Tibial artery (tissue), 4 donors: ENCODE measurements around the gene ZBTB11.
"Not testable (repeated sequence)": the region's sequence is repeated elsewhere in the genome, so short reads cannot be mapped to it uniquely, and the experiment has no call there.

Source experiments
- DNase-seq, 2 donors: peaks; one replicate each; pipeline ENCODE4 v3.0.0-alpha.2; 2019
- H3K27ac ChIP-seq, 2 donors: fragments of 200-600 bp; sonication (generic) in 1 of 2; 1 replicate in 1 of 2; 2 replicates in 1 of 2; pipeline ENCODE4 v1.5.1; 2018 to 2019; ENCODE audit warnings: mild to moderate bottlenecking in 1 of 2
- H3K27me3 ChIP-seq, 2 donors: fragments of 200-600 bp; sonication (generic) in 1 of 2; one replicate each; pipeline versions ENCODE4 v1.5.1 to v1.6.0; 2016 to 2019
- H3K36me3 ChIP-seq, 3 donors: fragments of 200-600 bp; sonication (generic) in 2 of 3; one replicate each; pipeline ENCODE4 v1.5.1; 2016 to 2019; ENCODE audit warnings: mild to moderate bottlenecking in 2 of 3
- H3K4me1 ChIP-seq, 4 donors: fragments of 200-600 bp; sonication (generic) in 2 of 4; 1 replicate in 3 of 4; 2 replicates in 1 of 4; pipeline ENCODE4 v1.5.1; 2016 to 2019
- H3K4me3 ChIP-seq, 2 donors: fragments of 200-600 bp; sonication (generic) in 1 of 2; 1 replicate in 1 of 2; 2 replicates in 1 of 2; pipeline ENCODE4 v1.5.1; 2018 to 2019; ENCODE audit warnings: mild to moderate bottlenecking in 2 of 2
- H3K9me3 ChIP-seq, 3 donors: fragments of 200-600 bp; sonication (generic) in 1 of 3; one replicate each; pipeline ENCODE4 v1.5.1; 2016 to 2019
- CTCF ChIP-seq, 2 experiments: fragments of 200-600 bp in 1 of 2; fragments of 450-650 bp in 1 of 2; IDR thresholded peaks; one replicate each; pipeline ENCODE4 v1.5.1; 2017 to 2019; ENCODE audit warnings: antibody characterized with exemption in 2 of 2, mild to moderate bottlenecking in 1 of 2, moderate library complexity in 1 of 2
- intact Hi-C: fragments of 100-400 bp; cut with DNase I; formaldehyde crosslinking; loops from one replicate; pipeline ENCODE4 v1.15.0; 2023; ENCODE audit warnings: low total_unique reads

Gene ZBTB11

GRCh38 chr3:101703169-101703568 is 26.2 kb upstream of the ZBTB11 start:
- Histone ChIP-seq H3K36me3 (no peaks in the 10 kb centered on the region), H3K4me3 (no peak overlapping the region), H3K27ac (no peak overlapping the region), H3K27me3 (no peaks in the 10 kb centered on the region), H3K4me1 (peaks cover 0 to 3% (median 0%) of the 10 kb centered on the region in 4 donors), H3K9me3 (no peaks in the 10 kb centered on the region)
- no peak for DNase-seq
- TF ChIP-seq CTCF (IDR thresholded peaks at IDR 0.05): no peak
- intact Hi-C loops: no loop called here

GRCh38 chr3:101702726-101703125 is 25.8 kb upstream of the ZBTB11 start:
- Histone ChIP-seq H3K27ac (no peak overlapping the region), H3K4me3 (no peak overlapping the region), H3K9me3 (no peaks in the 10 kb centered on the region), H3K27me3 (no peaks in the 10 kb centered on the region), H3K36me3 (no peaks in the 10 kb centered on the region), H3K4me1 (peaks cover 0 to 3% (median 0%) of the 10 kb centered on the region in 4 donors)
- no peak for DNase-seq
- intact Hi-C loops: no loop called here
- no peak for TF ChIP-seq CTCF (IDR thresholded peaks at IDR 0.05)

GRCh38 chr3:101701696-101702634 is 25.0 kb upstream of the ZBTB11 start:
- no peaks in the 10 kb centered on the region for H3K9me3 ChIP-seq
- no peak for TF ChIP-seq CTCF (IDR thresholded peaks at IDR 0.05)
- DNase-seq: no peak
- no peaks in the 10 kb centered on the region for H3K4me1 ChIP-seq
- no peak overlapping the region for H3K27ac ChIP-seq
- no peaks in the 10 kb centered on the region for H3K27me3 ChIP-seq
- H3K4me3 ChIP-seq: no peak overlapping the region
- no peaks in the 10 kb centered on the region for H3K36me3 ChIP-seq
- intact Hi-C loops: no loop called here

- H3K36me3 ChIP-seq: no peaks in the 10 kb centered on the region
- H3K4me3 ChIP-seq: no peak overlapping the region
- H3K4me1 ChIP-seq: peaks cover 0 to 12% (median 3%) of the 10 kb centered on the region in 4 donors
- no peaks in the 10 kb centered on the region for H3K9me3 ChIP-seq
- DNase-seq: no peak
- intact Hi-C loops: no loop called here
- H3K27ac ChIP-seq: peak overlapping the region in 1 of 2 donors; percentile 20
- peak; percentile 62 to 75 for TF ChIP-seq CTCF (IDR thresholded peaks at IDR 0.05)
- H3K27me3 ChIP-seq: no peaks in the 10 kb centered on the region
Measured at GRCh38 chr3:101695779-101696372, 18.9 kb upstream of the ZBTB11 start.

- peak overlapping the region in 1 of 2 donors; percentile 20 for H3K27ac ChIP-seq
- not testable (repeated sequence) for DNase-seq, H3K36me3 ChIP-seq, H3K27me3 ChIP-seq, H3K4me3 ChIP-seq, H3K9me3 ChIP-seq
- intact Hi-C loops: loop anchor here (5.0 kb wide), 1 partner anchor 87 kb away; no protein-coding TSS in a partner anchor
- peaks cover 0 to 12% (median 3%) of the 10 kb centered on the region in 4 donors for H3K4me1 ChIP-seq
Measured at GRCh38 chr3:101694836-101695235, 17.9 kb upstream of the ZBTB11 start.

- DNase-seq, H3K27ac ChIP-seq, H3K27me3 ChIP-seq, H3K9me3 ChIP-seq, H3K36me3 ChIP-seq, H3K4me3 ChIP-seq: not testable (repeated sequence)
- intact Hi-C loops: loop anchor here (5.0 kb wide), 1 partner anchor 89 kb away; no protein-coding TSS in a partner anchor
- TF ChIP-seq CTCF (IDR thresholded peaks at IDR 0.05): peak; percentile 23 to 35
- peaks cover 0 to 12% (median 3%) of the 10 kb centered on the region in 4 donors for H3K4me1 ChIP-seq
Measured at GRCh38 chr3:101693540-101693939, 16.6 kb upstream of the ZBTB11 start.

GRCh38 chr3:101691685-101692671 is 15.0 kb upstream of the ZBTB11 start:
- intact Hi-C loops: loop anchor here (5.0 kb wide), 1 partner anchor 90 kb away; no protein-coding TSS in a partner anchor
- H3K4me1 ChIP-seq: peaks cover 0 to 19% (median 8%) of the 10 kb centered on the region in 4 donors
- not testable (repeated sequence) for DNase-seq, H3K36me3 ChIP-seq, H3K4me3 ChIP-seq, H3K27ac ChIP-seq, H3K9me3 ChIP-seq, H3K27me3 ChIP-seq
